H1 (cell line): Measurements from ENCODE around the gene LDAH. TPM values are rescaled to one million over a fixed set of nuclear protein-coding genes. Genes with fewer than 3 reads are reported as not detected.
A peak's percentile ranks its signal among the peaks of the same experiment; 100 is the strongest.

Experiments used
- CTCF ChIA-PET: fragments of 300-600 bp; sonication (Branson Sonifier 250); formaldehyde crosslinking; loops from one replicate; lab custom pipeline; 2021; ENCODE audit not compliant: partially characterized antibody; lab: Charles Lee
- POLR2A ChIA-PET: fragments of 300-600 bp; sonication (Branson Sonifier 250); formaldehyde crosslinking; loops from one replicate; lab custom pipeline; 2021; ENCODE audit warnings: inconsistent platforms; ENCODE audit not compliant: partially characterized antibody; lab: Charles Lee
- DNase-seq, 2 experiments: peaks; one replicate each; pipeline versions ENCODE4 v3.0.0 to v3.0.0-alpha.2; 2010 to 2022; ENCODE audit warnings: low spot score in 2 of 2, low read depth in 1 of 2, mixed read lengths in 1 of 2
- FAIRE-seq: peaks from 2 replicates; lab custom pipeline; 2011; peaks lifted over from hg19 to GRCh38; lab: Jason Lieb, UNC
- H2AFZ ChIP-seq: 2 replicates; pipeline ENCODE4 v1.8.1; 2012; ENCODE audit warnings: low read length, inconsistent platforms
- H2AK5ac ChIP-seq: 2 replicates; pipeline ENCODE4 v1.6.1; 2013; ENCODE audit warnings: low read depth, low read length
- H2BK120ac ChIP-seq: replicated peaks from 2 replicates; pipeline ENCODE3; 2013; ENCODE audit warnings: low read depth, low read length, inconsistent platforms
- H2BK12ac ChIP-seq: 2 replicates; pipeline ENCODE4 v1.6.1; 2013; ENCODE audit warnings: low read depth, low read length
- H2BK15ac ChIP-seq: 2 replicates; pipeline ENCODE4 v1.6.1; 2013; ENCODE audit warnings: low read length
- H2BK20ac ChIP-seq: 2 replicates; pipeline ENCODE4 v1.6.1; 2013; ENCODE audit warnings: low read length
- H2BK5ac ChIP-seq: 2 replicates; pipeline ENCODE4 v1.6.1; 2013; ENCODE audit warnings: low read depth, low read length
- H3K14ac ChIP-seq: 2 replicates; pipeline ENCODE4 v1.6.1; 2013; ENCODE audit warnings: inconsistent platforms; ENCODE audit not compliant: insufficient read length
- H3K18ac ChIP-seq: 2 replicates; pipeline ENCODE4 v1.6.1; 2013; ENCODE audit warnings: low read length; ENCODE audit errors: extremely low read depth
- H3K23ac ChIP-seq: 2 replicates; pipeline ENCODE4 v1.6.1; 2013; ENCODE audit warnings: inconsistent platforms; ENCODE audit not compliant: insufficient read length
- H3K23me2 ChIP-seq: 2 replicates; pipeline ENCODE4 v1.6.1; 2013; ENCODE audit warnings: low read depth, low read length
- H3K27ac ChIP-seq: 2 replicates; pipeline ENCODE4 v1.6.1; 2011; ENCODE audit warnings: low read depth, low read length, inconsistent platforms
- H3K27me3 ChIP-seq, 4 experiments: replicated peaks in 1 of 4; 1 replicate in 1 of 4; 2 replicates in 3 of 4; pipeline versions ENCODE4 v1.6.1 to v1.8.1; 2011 to 2013; ENCODE audit warnings: low read length in 3 of 4, mild to moderate bottlenecking in 3 of 4, inconsistent platforms in 2 of 4, mixed read lengths in 2 of 4, moderate library complexity in 1 of 4; ENCODE audit not compliant: control insufficient read depth in 3 of 4, insufficient read depth in 3 of 4; ENCODE audit errors: extremely low read depth in 1 of 4
- H3K36me3 ChIP-seq, 4 experiments: 2 replicates each; pipeline versions ENCODE4 v1.6.1 to v1.8.1; 2011 to 2013; ENCODE audit warnings: mild to moderate bottlenecking in 4 of 4, low read length in 3 of 4, moderate library complexity in 2 of 4, control low read depth in 1 of 4, inconsistent platforms in 1 of 4; ENCODE audit not compliant: insufficient read depth in 4 of 4, control insufficient read depth in 2 of 4
- H3K4ac ChIP-seq: replicated peaks from 2 replicates; pipeline ENCODE3; 2013; ENCODE audit warnings: low read length, low read depth, mixed read lengths, inconsistent platforms; ENCODE audit not compliant: insufficient read length
- H3K4me1 ChIP-seq, 4 experiments: replicated peaks in 1 of 4; 1 replicate in 1 of 4; 2 replicates in 3 of 4; pipeline versions ENCODE4 v1.6.1 to v1.8.1; 2011 to 2013; ENCODE audit warnings: low read length in 3 of 4, inconsistent platforms in 2 of 4, mixed read lengths in 1 of 4; ENCODE audit not compliant: insufficient read depth in 4 of 4, control insufficient read depth in 3 of 4
- H3K4me2 ChIP-seq, 2 experiments: 2 replicates each; pipeline versions ENCODE4 v1.6.1 to v1.8.1; 2011 to 2013; ENCODE audit warnings: low read depth in 2 of 2, low read length in 2 of 2, control low read depth in 1 of 2, inconsistent platforms in 1 of 2, mild to moderate bottlenecking in 1 of 2; ENCODE audit not compliant: insufficient read depth in 1 of 2
- H3K4me3 ChIP-seq, 4 experiments: fragments of 200-600, 300-600 bp in 1 of 4; sonication (generic), shearing (Covaris generic), sonication (Bioruptor Twin) in 1 of 4; 2 replicates each; pipeline versions ENCODE4 v1.5.1 to v1.8.1; 2011 to 2016; ENCODE audit warnings: low read length in 4 of 4, low read depth in 3 of 4, control low read depth in 2 of 4, inconsistent platforms in 2 of 4, mild to moderate bottlenecking in 2 of 4, mixed read lengths in 1 of 4, moderate library complexity in 1 of 4; ENCODE audit not compliant: insufficient read depth in 2 of 4; ENCODE audit errors: extremely low read depth in 1 of 4
- H3K56ac ChIP-seq: replicated peaks from 2 replicates; pipeline ENCODE3; 2013; ENCODE audit warnings: low read depth, mild to moderate bottlenecking, mixed read lengths, low read length, inconsistent platforms; ENCODE audit not compliant: insufficient read length
- H3K79me1 ChIP-seq: 2 replicates; pipeline ENCODE4 v1.6.1; 2013; ENCODE audit warnings: low read depth, low read length, control low read depth
- H3K79me2 ChIP-seq, 2 experiments: 2 replicates each; pipeline versions ENCODE4 v1.6.1 to v1.8.1; 2012 to 2013; ENCODE audit warnings: low read length in 2 of 2, mild to moderate bottlenecking in 2 of 2, inconsistent platforms in 1 of 2; ENCODE audit not compliant: insufficient read depth in 2 of 2, control insufficient read depth in 1 of 2
- H3K9ac ChIP-seq, 4 experiments: replicated peaks in 1 of 4; 1 replicate in 1 of 4; 2 replicates in 3 of 4; pipeline versions ENCODE4 v1.6.1 to v1.8.1; 2011 to 2013; ENCODE audit warnings: low read depth in 3 of 4, low read length in 3 of 4, control low read depth in 2 of 4, mild to moderate bottlenecking in 2 of 4, moderate library complexity in 2 of 4, inconsistent platforms in 1 of 4; ENCODE audit errors: extremely low read depth in 1 of 4
- H3K9me3 ChIP-seq, 2 experiments: 2 replicates each; pipeline versions ENCODE4 v1.6.1 to v1.8.1; 2012 to 2013; ENCODE audit warnings: mild to moderate bottlenecking in 2 of 2, moderate library complexity in 2 of 2, control low read depth in 1 of 2, inconsistent platforms in 1 of 2, low read depth in 1 of 2, low read length in 1 of 2, mixed read lengths in 1 of 2; ENCODE audit not compliant: insufficient read depth in 2 of 2
- H4K20me1 ChIP-seq, 2 experiments: replicated peaks in 1 of 2; 2 replicates each; pipeline versions ENCODE3 to v1.8.1; 2011 to 2013; ENCODE audit warnings: inconsistent platforms in 2 of 2, low read length in 2 of 2, mild to moderate bottlenecking in 1 of 2; ENCODE audit not compliant: insufficient read depth in 2 of 2, control insufficient read depth in 1 of 2
- H4K5ac ChIP-seq: 2 replicates; pipeline ENCODE4 v1.6.1; 2013; ENCODE audit warnings: low read length, low read depth, mixed read lengths, inconsistent platforms; ENCODE audit not compliant: insufficient read length
- H4K8ac ChIP-seq: 2 replicates; pipeline ENCODE4 v1.8.0; 2013; ENCODE audit warnings: mild to moderate bottlenecking, moderate library complexity, low read length, inconsistent platforms; ENCODE audit not compliant: insufficient read depth; ENCODE audit errors: extremely low read depth
- H4K91ac ChIP-seq: replicated peaks from 2 replicates; pipeline ENCODE3; 2013; ENCODE audit warnings: low read length, mixed read lengths, inconsistent platforms; ENCODE audit not compliant: insufficient read length
- KDM1A ChIP-seq: fragments of 200-600, 300-600 bp; sonication (generic); IDR thresholded peaks from 2 replicates; pipeline ENCODE4 v1.7.1; 2016; ENCODE audit warnings: mild to moderate bottlenecking, low read length, borderline replicate concordance
- RAD21 ChIP-seq, 2 experiments: IDR thresholded peaks in 1 of 2; conservative IDR thresholded peaks in 1 of 2; 2 replicates each; pipeline ENCODE4 v1.6.1; 2011; ENCODE audit warnings: low read depth in 2 of 2, low read length in 2 of 2, improper control_type of control experiment in 1 of 2, inconsistent platforms in 1 of 2, mild to moderate bottlenecking in 1 of 2, moderate library complexity in 1 of 2
- SIN3A ChIP-seq, 2 experiments: IDR thresholded peaks in 1 of 2; conservative IDR thresholded peaks in 1 of 2; 2 replicates each; pipeline ENCODE4 v1.6.1; 2011 to 2012; ENCODE audit warnings: low read length in 2 of 2, improper control_type of control experiment in 1 of 2, low read depth in 1 of 2, mild to moderate bottlenecking in 1 of 2
- SIX5 ChIP-seq: IDR thresholded peaks from 2 replicates; pipeline ENCODE4 v1.6.1; 2011; ENCODE audit warnings: mild to moderate bottlenecking, low read depth, low read length
- WGBS, 2 experiments: shearing (Covaris generic) in 1 of 2; methylation state at CpG; one replicate each; pipeline versions ENCODE4 v1.1.6 to v1.1.7; 2013 to 2015; ENCODE audit warnings: low lambda C conversion rate in 2 of 2, mixed read lengths in 2 of 2, inconsistent platforms in 1 of 2, low coverage in 1 of 2, missing lambda C conversion rate in 1 of 2; ENCODE audit not compliant: insufficient replicate concordance in 2 of 2, insufficient coverage in 1 of 2, insufficient read length in 1 of 2; ENCODE audit errors: extremely low coverage in 1 of 2, missing lambda C conversion rate in 1 of 2; 5-methylcytosine and 5-hydroxymethylcytosine counted together
- polyA plus RNA-seq, 7 experiments: library from polyadenylated mRNA; depleted of rRNA in 3 of 7; stranded (reverse) in 5 of 7; unstranded in 2 of 7; fragments of >200 nt in 5 of 7; fragments of 200-250 nt in 2 of 7; gene quantifications; 1 replicate in 5 of 7; 2 replicates in 1 of 7; 4 replicates in 1 of 7; pipeline versions ENCODE4 v1.2.1 to v1.2.3, GENCODE V29; 2011 to 2013; ENCODE audit warnings: missing spikeins in 2 of 7, mixed read lengths in 2 of 7
- total RNA-seq: library from RNA; stranded (reverse); fragmentation: NEBNext Ultra II Directional; extraction: Animal tissue kit (Norgen Biotek cat#: 25700); gene quantifications from 2 replicates; pipeline ENCODE4 v1.2.1, GENCODE V29; 2021
- TF ChIP-seq, protein P1 (sequence below), 3 experiments: IDR thresholded peaks; 1 replicate in 2 of 3; 2 replicates in 1 of 3; pipeline versions ENCODE4 v1.5.1 to v1.6.1; 2011; ENCODE audit warnings: low read length in 3 of 3, mild to moderate bottlenecking in 3 of 3, inconsistent platforms in 2 of 3, low read depth in 1 of 3, moderate library complexity in 1 of 3; ENCODE audit not compliant: insufficient read depth in 1 of 3; ENCODE audit errors: control extremely low read depth in 1 of 3

The LDAH gene
- total and polyA plus RNA-seq, 2 of the 8 experiments (the other 6 are each of a cell fraction or from before 2014, with no cell fraction given) = 10.9 to 26.3 TPM

DNA sequence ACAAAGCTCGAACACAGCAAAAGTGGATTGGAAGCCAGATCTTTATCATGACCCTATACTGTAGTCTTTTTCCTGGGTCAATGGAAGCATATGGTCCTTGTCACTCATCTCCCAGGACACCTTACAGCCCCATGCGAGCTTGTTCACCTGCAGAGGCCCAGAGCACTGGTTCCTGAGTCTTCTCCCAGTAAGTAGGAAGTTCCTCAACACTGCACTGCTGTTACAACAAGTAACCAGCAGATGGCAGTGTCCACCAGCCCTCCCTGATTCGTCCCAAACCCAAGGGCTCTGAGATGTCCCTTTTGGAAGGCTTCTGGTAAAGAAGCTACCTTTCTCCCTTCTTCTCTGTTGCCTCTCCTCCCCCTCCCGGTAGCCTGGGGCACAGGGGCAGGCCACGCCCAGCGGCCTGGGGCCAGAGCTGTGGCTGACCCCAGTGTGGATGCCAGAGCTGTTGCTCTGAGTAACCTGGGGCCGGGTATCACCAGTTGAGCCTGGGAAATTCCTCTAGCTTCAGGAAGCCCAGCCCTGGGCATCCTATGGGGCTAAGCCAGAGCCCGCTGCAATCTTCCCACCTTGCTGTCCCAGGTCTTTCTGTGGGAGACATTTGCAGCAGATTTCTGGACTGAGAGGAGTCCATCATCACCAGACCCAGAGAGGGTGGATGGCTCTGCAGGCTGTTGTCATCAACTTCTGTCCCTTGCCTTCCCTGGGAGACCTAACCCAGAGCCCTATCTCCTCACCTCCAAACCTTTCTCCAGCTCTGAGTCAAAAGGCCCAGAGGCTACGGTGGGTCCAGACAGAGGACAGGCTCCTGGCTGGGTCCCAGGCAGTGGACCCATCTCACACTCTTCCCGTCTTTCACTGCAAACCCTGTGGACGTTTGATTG, 161.2 kb downstream of the LDAH start:
- Histone ChIP-seq H2BK120ac (no peak overlapping the region), H3K9ac (no peak overlapping the region), H3K4me1 (peaks cover under 1 to 16% (median 6%) of the 10 kb centered on the region in 4 experiments), H2BK15ac (no peak overlapping the region), H3K79me2 (no peaks in the 10 kb centered on the region), H3K27ac (no peak overlapping the region), H3K56ac (no peak overlapping the region), H3K79me1 (no peaks in the 10 kb centered on the region), H3K14ac (no peak overlapping the region), H2AK5ac (no peak overlapping the region), H3K9me3 (no peaks in the 10 kb centered on the region), H3K18ac (no peak overlapping the region), H4K8ac (no peak overlapping the region), H3K4ac (peak overlapping the region; percentile 35), H3K23ac (no peak overlapping the region), H3K36me3 (no peaks in the 10 kb centered on the region; a peak in 1 of 8 replicates), H2BK12ac (no peak overlapping the region), H3K23me2 (peaks cover 11% of the 10 kb centered on the region; the same call in 1 of the 2 replicates), H2BK5ac (no peak overlapping the region), H3K4me2 (no peak overlapping the region; a peak in 1 of 4 replicates), H4K91ac (no peak overlapping the region), H3K4me3 (no peak overlapping the region), H2BK20ac (no peak overlapping the region), H2AFZ (no peak overlapping the region), H3K27me3 (peaks cover 42 to 53% (median 51%) of the 10 kb centered on the region in 4 experiments), H4K5ac (no peak overlapping the region), H4K20me1 (peaks cover 2 to 11% of the 10 kb centered on the region in 2 experiments)
- 47% methylated on average over 11 of the region's 11 CpGs; no CpG with 5 or more reads in 1 of the 2 experiments for WGBS, 2 experiments
- FAIRE-seq (peak; percentile 96), DNase-seq (peak; percentile 69 to 84)
- TF ChIP-seq, protein P1, sequence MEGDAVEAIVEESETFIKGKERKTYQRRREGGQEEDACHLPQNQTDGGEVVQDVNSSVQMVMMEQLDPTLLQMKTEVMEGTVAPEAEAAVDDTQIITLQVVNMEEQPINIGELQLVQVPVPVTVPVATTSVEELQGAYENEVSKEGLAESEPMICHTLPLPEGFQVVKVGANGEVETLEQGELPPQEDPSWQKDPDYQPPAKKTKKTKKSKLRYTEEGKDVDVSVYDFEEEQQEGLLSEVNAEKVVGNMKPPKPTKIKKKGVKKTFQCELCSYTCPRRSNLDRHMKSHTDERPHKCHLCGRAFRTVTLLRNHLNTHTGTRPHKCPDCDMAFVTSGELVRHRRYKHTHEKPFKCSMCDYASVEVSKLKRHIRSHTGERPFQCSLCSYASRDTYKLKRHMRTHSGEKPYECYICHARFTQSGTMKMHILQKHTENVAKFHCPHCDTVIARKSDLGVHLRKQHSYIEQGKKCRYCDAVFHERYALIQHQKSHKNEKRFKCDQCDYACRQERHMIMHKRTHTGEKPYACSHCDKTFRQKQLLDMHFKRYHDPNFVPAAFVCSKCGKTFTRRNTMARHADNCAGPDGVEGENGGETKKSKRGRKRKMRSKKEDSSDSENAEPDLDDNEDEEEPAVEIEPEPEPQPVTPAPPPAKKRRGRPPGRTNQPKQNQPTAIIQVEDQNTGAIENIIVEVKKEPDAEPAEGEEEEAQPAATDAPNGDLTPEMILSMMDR (IDR thresholded peaks at IDR 0.05; ENCODE audit: control extremely low read depth in 1 of 3, insufficient read depth in 1 of 3, low read depth in 1 of 3, low read length in 3 of 3) = peak in 2 of 3 experiments; percentile 92 to 97; a peak in 3 of 4 replicates
- TF ChIP-seq KDM1A = peak; percentile 91; the same call in 1 of the 2 replicates
- TF ChIP-seq SIX5 = no peak
- TF ChIP-seq SIN3A (conservative IDR thresholded peaks at IDR 0.05 in 1 of 2, IDR thresholded peaks at IDR 0.05 in 1 of 2; ENCODE audit: low read depth in 1 of 2, low read length in 2 of 2) = 0 out of 4 replicates have a peak, but pooled peaks of 1 of the 2 experiments have one; percentile 29
- TF ChIP-seq RAD21 (IDR thresholded peaks at IDR 0.05 in 1 of 2, conservative IDR thresholded peaks at IDR 0.05 in 1 of 2; ENCODE audit: low read depth in 2 of 2, low read length in 2 of 2) = peak; percentile 96 to 97
- ChIA-PET POLR2A (interaction anchor here (0.7 to 1.7 kb wide), 3 partner anchors 10 to 161 kb away, joined by 3 to 12 read pairs (median 3); partner anchors contain the start of genes HS1BP3 and LDAH), CTCF (interaction anchor here (0.5 to 8.9 kb wide), 93 partner anchors 7 to 787 kb away, joined by 3 to 266 read pairs (median 4); partner anchors contain the start of genes HS1BP3, LDAH and RHOB)
